H1 (cell line): ENCODE measurements around the gene TMEM63A. TPM values are rescaled to one million over a fixed set of nuclear protein-coding genes. Genes with fewer than 3 reads are reported as not detected.

Experiments
- CTCF ChIA-PET: fragments of 300-600 bp; sonication (Branson Sonifier 250); formaldehyde crosslinking; loops from one replicate; lab custom pipeline; 2021; ENCODE audit not compliant: partially characterized antibody; lab: Charles Lee
- POLR2A ChIA-PET: fragments of 300-600 bp; sonication (Branson Sonifier 250); formaldehyde crosslinking; loops from one replicate; lab custom pipeline; 2021; ENCODE audit warnings: inconsistent platforms; ENCODE audit not compliant: partially characterized antibody; lab: Charles Lee
- DNase-seq, 2 experiments: peaks; one replicate each; pipeline versions ENCODE4 v3.0.0 to v3.0.0-alpha.2; 2010 to 2022; ENCODE audit warnings: low spot score in 2 of 2, low read depth in 1 of 2, mixed read lengths in 1 of 2
- FAIRE-seq: peaks from 2 replicates; lab custom pipeline; 2011; peaks lifted over from hg19 to GRCh38; lab: Jason Lieb, UNC
- H2AFZ ChIP-seq: 2 replicates; pipeline ENCODE4 v1.8.1; 2012; ENCODE audit warnings: low read length, inconsistent platforms
- H2AK5ac ChIP-seq: 2 replicates; pipeline ENCODE4 v1.6.1; 2013; ENCODE audit warnings: low read depth, low read length
- H2BK120ac ChIP-seq: replicated peaks from 2 replicates; pipeline ENCODE3; 2013; ENCODE audit warnings: low read depth, low read length, inconsistent platforms
- H2BK12ac ChIP-seq: 2 replicates; pipeline ENCODE4 v1.6.1; 2013; ENCODE audit warnings: low read depth, low read length
- H2BK15ac ChIP-seq: 2 replicates; pipeline ENCODE4 v1.6.1; 2013; ENCODE audit warnings: low read length
- H2BK20ac ChIP-seq: 2 replicates; pipeline ENCODE4 v1.6.1; 2013; ENCODE audit warnings: low read length
- H2BK5ac ChIP-seq: 2 replicates; pipeline ENCODE4 v1.6.1; 2013; ENCODE audit warnings: low read depth, low read length
- H3K14ac ChIP-seq: 2 replicates; pipeline ENCODE4 v1.6.1; 2013; ENCODE audit warnings: inconsistent platforms; ENCODE audit not compliant: insufficient read length
- H3K18ac ChIP-seq: 2 replicates; pipeline ENCODE4 v1.6.1; 2013; ENCODE audit warnings: low read length; ENCODE audit errors: extremely low read depth
- H3K23ac ChIP-seq: 2 replicates; pipeline ENCODE4 v1.6.1; 2013; ENCODE audit warnings: inconsistent platforms; ENCODE audit not compliant: insufficient read length
- H3K23me2 ChIP-seq: 2 replicates; pipeline ENCODE4 v1.6.1; 2013; ENCODE audit warnings: low read depth, low read length
- H3K27ac ChIP-seq: 2 replicates; pipeline ENCODE4 v1.6.1; 2011; ENCODE audit warnings: low read depth, low read length, inconsistent platforms
- H3K27me3 ChIP-seq, 4 experiments: replicated peaks in 1 of 4; 1 replicate in 1 of 4; 2 replicates in 3 of 4; pipeline versions ENCODE4 v1.6.1 to v1.8.1; 2011 to 2013; ENCODE audit warnings: low read length in 3 of 4, mild to moderate bottlenecking in 3 of 4, inconsistent platforms in 2 of 4, mixed read lengths in 2 of 4, moderate library complexity in 1 of 4; ENCODE audit not compliant: control insufficient read depth in 3 of 4, insufficient read depth in 3 of 4; ENCODE audit errors: extremely low read depth in 1 of 4
- H3K36me3 ChIP-seq, 4 experiments: 2 replicates each; pipeline versions ENCODE4 v1.6.1 to v1.8.1; 2011 to 2013; ENCODE audit warnings: mild to moderate bottlenecking in 4 of 4, low read length in 3 of 4, moderate library complexity in 2 of 4, control low read depth in 1 of 4, inconsistent platforms in 1 of 4; ENCODE audit not compliant: insufficient read depth in 4 of 4, control insufficient read depth in 2 of 4
- H3K4ac ChIP-seq: replicated peaks from 2 replicates; pipeline ENCODE3; 2013; ENCODE audit warnings: low read length, low read depth, mixed read lengths, inconsistent platforms; ENCODE audit not compliant: insufficient read length
- H3K4me1 ChIP-seq, 4 experiments: replicated peaks in 1 of 4; 1 replicate in 1 of 4; 2 replicates in 3 of 4; pipeline versions ENCODE4 v1.6.1 to v1.8.1; 2011 to 2013; ENCODE audit warnings: low read length in 3 of 4, inconsistent platforms in 2 of 4, mixed read lengths in 1 of 4; ENCODE audit not compliant: insufficient read depth in 4 of 4, control insufficient read depth in 3 of 4
- H3K4me2 ChIP-seq, 2 experiments: 2 replicates each; pipeline versions ENCODE4 v1.6.1 to v1.8.1; 2011 to 2013; ENCODE audit warnings: low read depth in 2 of 2, low read length in 2 of 2, control low read depth in 1 of 2, inconsistent platforms in 1 of 2, mild to moderate bottlenecking in 1 of 2; ENCODE audit not compliant: insufficient read depth in 1 of 2
- H3K4me3 ChIP-seq, 4 experiments: fragments of 200-600, 300-600 bp in 1 of 4; sonication (generic), shearing (Covaris generic), sonication (Bioruptor Twin) in 1 of 4; 2 replicates each; pipeline versions ENCODE4 v1.5.1 to v1.8.1; 2011 to 2016; ENCODE audit warnings: low read length in 4 of 4, low read depth in 3 of 4, control low read depth in 2 of 4, inconsistent platforms in 2 of 4, mild to moderate bottlenecking in 2 of 4, mixed read lengths in 1 of 4, moderate library complexity in 1 of 4; ENCODE audit not compliant: insufficient read depth in 2 of 4; ENCODE audit errors: extremely low read depth in 1 of 4
- H3K56ac ChIP-seq: replicated peaks from 2 replicates; pipeline ENCODE3; 2013; ENCODE audit warnings: low read depth, mild to moderate bottlenecking, mixed read lengths, low read length, inconsistent platforms; ENCODE audit not compliant: insufficient read length
- H3K79me1 ChIP-seq: 2 replicates; pipeline ENCODE4 v1.6.1; 2013; ENCODE audit warnings: low read depth, low read length, control low read depth
- H3K79me2 ChIP-seq, 2 experiments: 2 replicates each; pipeline versions ENCODE4 v1.6.1 to v1.8.1; 2012 to 2013; ENCODE audit warnings: low read length in 2 of 2, mild to moderate bottlenecking in 2 of 2, inconsistent platforms in 1 of 2; ENCODE audit not compliant: insufficient read depth in 2 of 2, control insufficient read depth in 1 of 2
- H3K9ac ChIP-seq, 4 experiments: replicated peaks in 1 of 4; 1 replicate in 1 of 4; 2 replicates in 3 of 4; pipeline versions ENCODE4 v1.6.1 to v1.8.1; 2011 to 2013; ENCODE audit warnings: low read depth in 3 of 4, low read length in 3 of 4, control low read depth in 2 of 4, mild to moderate bottlenecking in 2 of 4, moderate library complexity in 2 of 4, inconsistent platforms in 1 of 4; ENCODE audit errors: extremely low read depth in 1 of 4
- H3K9me3 ChIP-seq, 2 experiments: 2 replicates each; pipeline versions ENCODE4 v1.6.1 to v1.8.1; 2012 to 2013; ENCODE audit warnings: mild to moderate bottlenecking in 2 of 2, moderate library complexity in 2 of 2, control low read depth in 1 of 2, inconsistent platforms in 1 of 2, low read depth in 1 of 2, low read length in 1 of 2, mixed read lengths in 1 of 2; ENCODE audit not compliant: insufficient read depth in 2 of 2
- H4K20me1 ChIP-seq, 2 experiments: replicated peaks in 1 of 2; 2 replicates each; pipeline versions ENCODE3 to v1.8.1; 2011 to 2013; ENCODE audit warnings: inconsistent platforms in 2 of 2, low read length in 2 of 2, mild to moderate bottlenecking in 1 of 2; ENCODE audit not compliant: insufficient read depth in 2 of 2, control insufficient read depth in 1 of 2
- H4K5ac ChIP-seq: 2 replicates; pipeline ENCODE4 v1.6.1; 2013; ENCODE audit warnings: low read length, low read depth, mixed read lengths, inconsistent platforms; ENCODE audit not compliant: insufficient read length
- H4K8ac ChIP-seq: 2 replicates; pipeline ENCODE4 v1.8.0; 2013; ENCODE audit warnings: mild to moderate bottlenecking, moderate library complexity, low read length, inconsistent platforms; ENCODE audit not compliant: insufficient read depth; ENCODE audit errors: extremely low read depth
- H4K91ac ChIP-seq: replicated peaks from 2 replicates; pipeline ENCODE3; 2013; ENCODE audit warnings: low read length, mixed read lengths, inconsistent platforms; ENCODE audit not compliant: insufficient read length
- CREB1 ChIP-seq: IDR thresholded peaks from 2 replicates; pipeline ENCODE4 v1.6.1; 2012; ENCODE audit warnings: inconsistent platforms
- NRF1 ChIP-seq: IDR thresholded peaks from 2 replicates; pipeline ENCODE4 v1.6.1; 2011; ENCODE audit warnings: mild to moderate bottlenecking, low read depth, low read length, improper control_type of control experiment
- WGBS, 2 experiments: shearing (Covaris generic) in 1 of 2; methylation state at CpG; one replicate each; pipeline versions ENCODE4 v1.1.6 to v1.1.7; 2013 to 2015; ENCODE audit warnings: low lambda C conversion rate in 2 of 2, mixed read lengths in 2 of 2, inconsistent platforms in 1 of 2, low coverage in 1 of 2, missing lambda C conversion rate in 1 of 2; ENCODE audit not compliant: insufficient replicate concordance in 2 of 2, insufficient coverage in 1 of 2, insufficient read length in 1 of 2; ENCODE audit errors: extremely low coverage in 1 of 2, missing lambda C conversion rate in 1 of 2; 5-methylcytosine and 5-hydroxymethylcytosine counted together
- polyA plus RNA-seq, 7 experiments: library from polyadenylated mRNA; depleted of rRNA in 3 of 7; stranded (reverse) in 5 of 7; unstranded in 2 of 7; fragments of >200 nt in 5 of 7; fragments of 200-250 nt in 2 of 7; gene quantifications; 1 replicate in 5 of 7; 2 replicates in 1 of 7; 4 replicates in 1 of 7; pipeline versions ENCODE4 v1.2.1 to v1.2.3, GENCODE V29; 2011 to 2013; ENCODE audit warnings: missing spikeins in 2 of 7, mixed read lengths in 2 of 7
- total RNA-seq: library from RNA; stranded (reverse); fragmentation: NEBNext Ultra II Directional; extraction: Animal tissue kit (Norgen Biotek cat#: 25700); gene quantifications from 2 replicates; pipeline ENCODE4 v1.2.1, GENCODE V29; 2021

Gene TMEM63A
- total and polyA plus RNA-seq, 2 of the 8 experiments (the other 6 are each of a cell fraction or from before 2014, with no cell fraction given), result 26.1 to 55.4 TPM

- peaks cover 0 to 9% (median 5%) of the 10 kb centered on the region in 4 experiments; a peak in 4 of 7 replicates for H3K4me1 ChIP-seq
- H2AFZ ChIP-seq, result no peak overlapping the region
- no peak overlapping the region for H3K9ac ChIP-seq
- no peak overlapping the region for H2AK5ac ChIP-seq
- H3K4ac ChIP-seq, result no peak overlapping the region
- no peak overlapping the region for H3K4me3 ChIP-seq
- no peak overlapping the region for H4K91ac ChIP-seq
- H3K23ac ChIP-seq, result no peak overlapping the region
- H4K8ac ChIP-seq, result no peak overlapping the region; the same call in 1 of the 2 replicates
- no peak overlapping the region for H4K5ac ChIP-seq
- WGBS, 2 experiments, result 91% methylated on average over 5 of the region's 5 CpGs; no CpG with 5 or more reads in 1 of the 2 experiments
- H3K4me2 ChIP-seq, result no peak overlapping the region
- no peak overlapping the region for H3K18ac ChIP-seq
- H2BK20ac ChIP-seq, result no peak overlapping the region
- no peak overlapping the region for H2BK15ac ChIP-seq
- DNase-seq (no peak), FAIRE-seq (no peak)
- H3K27ac ChIP-seq, result no peak overlapping the region
- H3K23me2 ChIP-seq, result peaks cover 4% of the 10 kb centered on the region
- H3K79me2 ChIP-seq, result peaks cover 5 to 15% of the 10 kb centered on the region in 2 experiments
- peaks cover 14% of the 10 kb centered on the region for H3K79me1 ChIP-seq
- no peak overlapping the region for H2BK120ac ChIP-seq
- H2BK5ac ChIP-seq, result no peak overlapping the region
- ChIA-PET CTCF (interaction anchor here (0.5 to 5.5 kb wide), 8 partner anchors 9 to 200 kb away, joined by 3 to 27 read pairs (median 4); no protein-coding TSS in a partner anchor), POLR2A (interaction anchor here (1.1 to 3.4 kb wide), 2 partner anchors 10 to 42 kb away, joined by 3 to 22 read pairs; no protein-coding TSS in a partner anchor)
- TF ChIP-seq NRF1 (no peak), CREB1 (no peak)
- no peaks in the 10 kb centered on the region for H3K27me3 ChIP-seq
- no peak overlapping the region for H3K14ac ChIP-seq
- H4K20me1 ChIP-seq, result peaks cover 3 to 4% of the 10 kb centered on the region in 2 experiments
- H3K9me3 ChIP-seq, result no peaks in the 10 kb centered on the region
- peaks cover 9 to 47% (median 24%) of the 10 kb centered on the region in 4 experiments; a peak in 7 of 8 replicates for H3K36me3 ChIP-seq
- H2BK12ac ChIP-seq, result no peak overlapping the region
- no peak overlapping the region for H3K56ac ChIP-seq
Observed at GRCh38 chr1:225919906-225920305, 37.7 kb upstream of the TMEM63A start.
